Hematopoietic multipotent progenitor cell treated with erythropoietin and hydrocortisone succinate and interleukin-3 and kit ligand, for 17 days (in vitro differentiated cells): ENCODE data around the gene SRGAP2.
A peak's percentile ranks its signal among the peaks of the same experiment; 100 is the strongest.
"Not testable (repeated sequence)": the region's sequence is repeated elsewhere in the genome, so short reads cannot be mapped to it uniquely, and the experiment has no call there.

Experiments used
- DNase-seq: peaks from one replicate; pipeline ENCODE4 v3.0.0-alpha.2; 2015; ENCODE audit warnings: low spot score

The SRGAP2 gene

DNA sequence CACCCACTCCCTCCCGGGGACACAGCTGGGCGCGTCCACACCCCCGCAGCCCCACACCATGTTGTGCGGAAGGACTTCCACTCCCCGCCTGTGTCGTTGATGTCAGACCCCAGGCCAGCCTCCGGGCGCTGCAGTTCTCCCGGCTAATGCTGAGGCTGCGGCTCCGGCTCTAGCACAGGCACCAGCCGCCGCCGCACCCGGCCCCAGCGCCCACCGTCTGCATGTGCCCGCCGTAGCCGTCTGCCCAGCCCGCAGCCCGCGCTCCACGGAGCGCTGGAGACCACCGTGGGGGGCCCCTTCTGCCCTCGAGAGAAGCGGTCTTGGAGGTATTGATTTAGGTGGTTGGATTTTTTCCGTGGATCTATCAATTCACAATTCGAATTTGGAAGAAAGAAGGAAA, 2.2 kb downstream of the SRGAP2 start:
- not testable (repeated sequence) for DNase-seq

DNA sequence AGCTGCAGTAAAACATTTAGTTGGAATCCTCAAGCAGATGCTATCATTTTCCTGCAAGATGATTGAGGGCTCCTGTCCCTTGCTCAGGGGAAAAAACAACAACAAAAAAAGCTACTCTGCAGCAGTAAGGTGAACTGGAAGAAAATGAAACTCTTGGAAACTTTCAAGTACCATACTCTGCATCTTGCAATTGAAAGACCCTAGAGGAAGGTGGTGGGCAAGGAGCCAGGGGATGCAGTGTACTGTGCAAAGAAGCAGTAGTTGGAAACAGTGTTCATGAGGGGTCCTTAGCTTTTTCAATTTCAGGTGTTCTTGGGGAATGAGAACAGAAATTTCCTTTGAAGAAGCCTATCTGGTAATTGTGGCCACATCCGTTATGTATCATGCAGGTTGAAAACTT, 7.5 kb downstream of the SRGAP2 start:
- DNase-seq, result not testable (repeated sequence)

- DNase-seq, result not testable (repeated sequence)
Observed at GRCh38 chr1:206215600-206216392, 12.5 kb downstream of the SRGAP2 start.

GRCh38 chr1:206218285-206218684, 14.9 kb downstream of the SRGAP2 start:
- not testable (repeated sequence) for DNase-seq

- not testable (repeated sequence) for DNase-seq
Observed at GRCh38 chr1:206218765-206219164, 15.4 kb downstream of the SRGAP2 start.

GRCh38 chr1:206219514-206220331, 16.4 kb downstream of the SRGAP2 start:
- not testable (repeated sequence) for DNase-seq

- DNase-seq, result not testable (repeated sequence)
Observed at GRCh38 chr1:206220332-206221000, 17.1 kb downstream of the SRGAP2 start.

- DNase-seq, result not testable (repeated sequence)
Observed at GRCh38 chr1:206221585-206221984, 18.2 kb downstream of the SRGAP2 start.

DNA sequence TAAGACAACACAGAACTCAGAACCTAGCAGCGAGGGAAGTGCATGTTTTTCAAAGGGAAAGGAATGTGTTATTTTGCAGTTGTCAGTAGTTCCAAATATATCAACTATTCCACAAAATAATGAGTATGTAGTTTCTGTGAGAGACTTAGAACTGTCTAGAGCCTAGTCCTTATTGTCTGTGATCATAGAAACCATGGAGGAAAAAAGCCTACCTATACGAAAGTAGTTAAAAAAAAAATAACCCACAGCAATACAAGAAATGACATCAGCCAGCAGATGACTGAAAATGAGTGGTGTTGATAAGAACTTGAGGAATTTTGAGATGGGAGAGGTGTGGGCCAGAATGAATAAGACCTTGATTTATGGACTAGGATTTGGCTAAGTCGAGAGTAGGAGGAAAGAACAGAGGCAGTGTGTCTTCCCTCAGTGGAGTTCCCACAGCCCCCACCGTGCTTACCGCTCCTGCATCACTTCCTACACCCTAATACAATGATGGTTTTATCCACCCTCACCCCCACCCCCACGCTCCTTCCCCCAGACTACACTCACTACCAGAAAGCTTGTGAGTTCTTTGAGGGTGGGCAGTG, 20.9 kb downstream of the SRGAP2 start:
- not testable (repeated sequence) for DNase-seq

- DNase-seq, result not testable (repeated sequence)
Observed at GRCh38 chr1:206225386-206225785, 22.0 kb downstream of the SRGAP2 start.

- not testable (repeated sequence) for DNase-seq
Observed at GRCh38 chr1:206226886-206227285, 23.5 kb downstream of the SRGAP2 start.

- not testable (repeated sequence) for DNase-seq
Observed at GRCh38 chr1:206229286-206229685, 25.9 kb downstream of the SRGAP2 start.

- DNase-seq, result peak; percentile 64
Observed at GRCh38 chr1:206231989-206232388, 28.6 kb downstream of the SRGAP2 start.

DNA sequence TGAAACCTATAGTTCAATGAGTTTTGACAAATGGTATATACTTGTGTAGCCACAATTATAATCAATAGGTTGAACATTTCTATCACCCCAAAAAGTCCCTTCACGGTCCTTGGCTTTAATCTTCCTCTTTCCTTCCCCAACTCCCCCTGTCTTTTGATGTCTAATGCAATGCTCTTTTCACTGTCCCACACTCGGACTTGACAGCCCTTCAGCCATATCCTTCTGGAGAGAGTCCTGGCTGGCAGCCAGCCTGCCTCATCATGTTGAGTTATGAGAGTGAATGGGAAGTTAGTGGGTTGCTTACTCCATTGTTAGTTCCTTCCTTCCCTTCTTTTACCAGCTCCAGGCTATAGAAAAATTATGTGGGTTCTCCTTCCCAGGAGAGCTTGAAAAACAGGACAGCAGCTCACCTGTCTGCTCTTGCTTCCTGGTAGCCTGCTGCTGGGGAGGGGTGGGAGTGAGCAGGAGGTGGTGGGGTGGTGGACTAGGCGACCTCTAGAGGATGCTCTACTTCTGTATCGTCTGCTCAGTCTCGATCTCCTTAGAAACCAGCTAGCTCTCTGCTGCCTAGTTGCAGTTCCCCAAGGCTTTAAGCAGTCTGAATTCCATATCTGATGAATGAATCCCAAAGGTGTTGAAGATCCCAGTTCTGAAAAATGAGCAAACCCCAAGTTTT, 29.8 kb downstream of the SRGAP2 start:
- DNase-seq, result not testable (repeated sequence)

DNA sequence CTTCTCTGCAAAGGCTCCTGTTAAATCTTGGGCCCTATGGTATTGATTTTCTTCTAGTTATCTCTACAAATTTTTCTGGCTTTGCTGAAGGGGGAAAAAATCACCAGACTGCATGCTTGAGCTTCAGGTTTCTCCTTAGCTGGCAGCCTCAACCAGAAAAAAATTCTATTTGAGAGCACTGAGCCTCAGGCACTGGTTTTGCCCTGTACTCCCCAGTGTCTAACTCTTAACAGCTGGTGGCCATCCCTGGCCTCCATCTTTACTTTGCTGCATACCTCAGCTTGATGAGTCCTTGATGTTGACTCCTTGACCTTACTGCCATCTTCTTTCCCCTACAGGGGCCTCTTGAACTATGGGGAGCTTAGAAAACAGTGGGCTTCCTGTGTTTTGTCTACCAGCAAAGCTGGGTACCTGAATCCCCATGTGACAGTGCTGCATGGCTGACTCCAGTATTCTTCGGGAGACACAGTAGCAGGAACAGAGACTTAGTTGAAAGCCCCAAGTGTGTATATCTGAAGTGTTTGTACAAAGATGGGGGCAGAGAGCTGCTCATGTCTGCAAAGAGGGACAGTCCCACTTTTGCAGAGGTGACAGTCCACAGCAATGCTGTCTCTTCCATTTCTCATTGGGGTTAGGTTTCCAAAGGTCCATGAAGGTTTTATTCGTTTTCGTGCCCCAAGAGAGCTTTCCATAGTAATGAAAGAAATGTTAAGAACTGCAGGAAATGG, 31.0 kb downstream of the SRGAP2 start:
- DNase-seq, result not testable (repeated sequence)

DNA sequence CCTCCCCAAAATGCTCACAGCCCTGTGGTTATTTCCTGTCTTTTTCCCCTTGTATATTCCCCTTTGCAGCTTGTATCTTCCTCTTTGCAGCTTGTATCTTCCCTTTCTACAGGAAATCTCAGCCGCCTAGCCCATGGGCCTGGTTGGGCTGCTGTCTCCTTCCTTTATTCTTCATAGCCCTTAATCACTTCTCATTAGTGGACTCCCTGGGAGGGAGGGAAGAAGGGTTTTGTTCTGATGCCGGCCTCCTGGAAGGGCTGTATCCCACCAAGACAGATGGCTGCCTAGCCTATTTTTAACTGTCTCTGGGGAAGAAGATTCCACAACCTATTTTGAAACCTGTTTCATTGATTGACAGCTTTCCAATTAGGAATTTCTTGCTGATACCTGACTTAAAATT, 31.8 kb downstream of the SRGAP2 start:
- DNase-seq, result not testable (repeated sequence)

GRCh38 chr1:206240288-206240687, 36.9 kb downstream of the SRGAP2 start:
- DNase-seq, result not testable (repeated sequence)

DNA sequence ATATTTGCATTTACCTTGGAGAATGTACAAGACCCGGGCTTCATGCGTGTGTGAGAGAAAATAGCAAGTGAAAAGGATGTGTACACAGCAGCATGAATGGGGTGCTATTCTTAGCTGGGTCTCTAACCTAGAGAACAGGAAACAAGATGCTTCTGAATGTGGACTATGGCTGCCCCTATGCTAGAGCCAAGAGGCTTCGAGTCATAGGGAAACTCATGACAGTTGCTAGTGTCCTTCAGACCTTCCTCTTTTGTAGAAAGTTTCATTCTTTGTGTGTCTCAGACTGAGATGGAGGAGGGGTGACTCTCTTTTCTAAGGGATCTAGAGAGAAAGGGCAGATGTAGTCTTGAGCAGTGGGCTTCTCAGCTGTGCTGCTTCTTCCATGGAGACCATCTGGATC, 40.0 kb downstream of the SRGAP2 start:
- not testable (repeated sequence) for DNase-seq

GRCh38 chr1:206245479-206245878, 42.1 kb downstream of the SRGAP2 start:
- not testable (repeated sequence) for DNase-seq

- DNase-seq, result not testable (repeated sequence)
Observed at GRCh38 chr1:206246129-206246886, 43.0 kb downstream of the SRGAP2 start.
